Measurements from ENCODE around the gene PPIE. TPM values are rescaled to one million over a fixed set of nuclear protein-coding genes. Genes with fewer than 3 reads are reported as not detected.
A peak's percentile ranks its signal among the peaks of the same experiment; 100 is the strongest.

PPIE gene
- total and polyA plus RNA-seq, 8 donors: 34.2 to 74.9 (median 68.0) TPM

DNA sequence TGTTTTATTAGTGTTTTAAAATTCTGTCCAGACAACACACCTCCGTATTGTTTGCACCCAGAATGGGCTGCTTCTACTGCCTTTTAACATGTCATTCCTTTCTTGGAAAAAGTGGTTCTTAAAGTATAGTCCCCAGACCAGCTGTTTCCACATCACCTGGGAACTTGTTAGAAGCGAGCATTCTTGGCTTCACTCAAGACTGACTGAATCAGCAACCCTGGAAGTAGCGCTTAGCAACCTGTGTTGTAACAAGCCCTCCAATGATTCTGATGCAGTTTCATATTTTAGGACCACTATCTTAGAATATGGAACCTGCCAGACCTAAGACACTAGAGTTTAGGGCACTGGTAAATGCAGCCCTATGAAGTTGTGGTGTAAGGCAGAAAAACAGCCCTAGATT, 6.0 kb upstream of the PPIE start:
- no peaks in the 10 kb centered on the region for H3K4me1 ChIP-seq
- no peaks in the 10 kb centered on the region for H3K36me3 ChIP-seq
- intact Hi-C loops (cut with DNase I): no loop called here
- H3K27ac ChIP-seq: no peak overlapping the region
- H3K27me3 ChIP-seq: peaks cover 9 to 71% of the 10 kb centered on the region in 2 donors
- TF ChIP-seq, protein P1, sequence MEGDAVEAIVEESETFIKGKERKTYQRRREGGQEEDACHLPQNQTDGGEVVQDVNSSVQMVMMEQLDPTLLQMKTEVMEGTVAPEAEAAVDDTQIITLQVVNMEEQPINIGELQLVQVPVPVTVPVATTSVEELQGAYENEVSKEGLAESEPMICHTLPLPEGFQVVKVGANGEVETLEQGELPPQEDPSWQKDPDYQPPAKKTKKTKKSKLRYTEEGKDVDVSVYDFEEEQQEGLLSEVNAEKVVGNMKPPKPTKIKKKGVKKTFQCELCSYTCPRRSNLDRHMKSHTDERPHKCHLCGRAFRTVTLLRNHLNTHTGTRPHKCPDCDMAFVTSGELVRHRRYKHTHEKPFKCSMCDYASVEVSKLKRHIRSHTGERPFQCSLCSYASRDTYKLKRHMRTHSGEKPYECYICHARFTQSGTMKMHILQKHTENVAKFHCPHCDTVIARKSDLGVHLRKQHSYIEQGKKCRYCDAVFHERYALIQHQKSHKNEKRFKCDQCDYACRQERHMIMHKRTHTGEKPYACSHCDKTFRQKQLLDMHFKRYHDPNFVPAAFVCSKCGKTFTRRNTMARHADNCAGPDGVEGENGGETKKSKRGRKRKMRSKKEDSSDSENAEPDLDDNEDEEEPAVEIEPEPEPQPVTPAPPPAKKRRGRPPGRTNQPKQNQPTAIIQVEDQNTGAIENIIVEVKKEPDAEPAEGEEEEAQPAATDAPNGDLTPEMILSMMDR (IDR thresholded peaks at IDR 0.05): no peak
- ATAC-seq (peak; percentile 52), DNase-seq (peak in 1 of 4 donors; percentile 7)
- H3K4me3 ChIP-seq: no peak overlapping the region
- H3K9me3 ChIP-seq: no peaks in the 10 kb centered on the region

DNA sequence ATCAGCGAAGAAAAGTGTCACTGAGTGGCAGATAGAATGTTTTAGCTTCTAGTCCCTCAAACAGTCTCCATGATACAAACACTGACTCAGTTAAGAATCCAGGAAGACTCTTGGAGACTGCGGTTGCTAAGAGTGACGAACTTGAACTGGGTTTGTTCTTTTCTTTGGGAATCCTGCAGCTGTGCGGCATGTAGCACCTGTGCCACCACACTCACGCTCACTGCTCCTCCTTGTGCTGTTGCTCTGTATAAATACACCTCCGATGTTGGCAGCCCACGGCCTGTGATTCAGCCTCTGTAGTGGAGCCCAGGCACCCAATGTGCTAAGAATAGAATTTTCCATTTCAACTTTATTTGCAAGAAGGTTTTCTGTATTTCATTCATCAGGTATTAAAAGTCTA, 5.5 kb upstream of the PPIE start:
- H3K4me1 ChIP-seq: no peaks in the 10 kb centered on the region
- intact Hi-C loops (cut with DNase I): no loop called here
- ATAC-seq (peak; percentile 74), DNase-seq (no peak)
- H3K27me3 ChIP-seq: peaks cover 5 to 67% of the 10 kb centered on the region in 2 donors
- no peak overlapping the region for H3K27ac ChIP-seq
- H3K9me3 ChIP-seq: no peaks in the 10 kb centered on the region
- no peak overlapping the region for H3K4me3 ChIP-seq
- TF ChIP-seq, protein P1 (IDR thresholded peaks at IDR 0.05): no peak
- no peaks in the 10 kb centered on the region for H3K36me3 ChIP-seq

DNA sequence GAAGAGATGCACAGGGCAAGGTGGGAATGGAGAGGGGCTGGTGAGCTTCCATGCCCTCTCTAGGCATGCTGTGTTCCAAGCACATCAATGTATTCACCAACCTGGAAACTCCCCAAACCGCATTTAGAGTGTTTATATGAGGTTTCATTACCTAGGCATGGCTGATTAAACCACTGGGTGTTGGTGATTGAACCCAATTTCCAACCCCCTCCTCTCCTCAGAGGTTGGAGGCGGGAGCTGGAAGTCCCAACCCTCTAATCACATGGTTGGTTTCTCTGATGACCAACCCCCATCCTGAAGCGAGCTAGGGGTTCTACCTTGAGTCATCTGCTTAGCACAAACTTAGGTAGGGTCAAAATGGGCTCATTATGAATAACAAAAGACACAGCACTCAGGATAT, 3.0 kb upstream of the PPIE start:
- ATAC-seq: no peak
- Histone ChIP-seq H3K9me3 (no peaks in the 10 kb centered on the region), H3K36me3 (peaks cover 0 to 4% of the 10 kb centered on the region in 2 donors), H3K4me1 (peaks cover 10 to 16% of the 10 kb centered on the region in 2 donors), H3K4me3 (no peak overlapping the region), H3K27me3 (peaks cover 0 to 52% of the 10 kb centered on the region in 2 donors), H3K27ac (no peak overlapping the region)
- no peak for DNase-seq
- intact Hi-C loops (cut with DNase I): no loop called here
- TF ChIP-seq, protein P1 (IDR thresholded peaks at IDR 0.05): no peak

DNA sequence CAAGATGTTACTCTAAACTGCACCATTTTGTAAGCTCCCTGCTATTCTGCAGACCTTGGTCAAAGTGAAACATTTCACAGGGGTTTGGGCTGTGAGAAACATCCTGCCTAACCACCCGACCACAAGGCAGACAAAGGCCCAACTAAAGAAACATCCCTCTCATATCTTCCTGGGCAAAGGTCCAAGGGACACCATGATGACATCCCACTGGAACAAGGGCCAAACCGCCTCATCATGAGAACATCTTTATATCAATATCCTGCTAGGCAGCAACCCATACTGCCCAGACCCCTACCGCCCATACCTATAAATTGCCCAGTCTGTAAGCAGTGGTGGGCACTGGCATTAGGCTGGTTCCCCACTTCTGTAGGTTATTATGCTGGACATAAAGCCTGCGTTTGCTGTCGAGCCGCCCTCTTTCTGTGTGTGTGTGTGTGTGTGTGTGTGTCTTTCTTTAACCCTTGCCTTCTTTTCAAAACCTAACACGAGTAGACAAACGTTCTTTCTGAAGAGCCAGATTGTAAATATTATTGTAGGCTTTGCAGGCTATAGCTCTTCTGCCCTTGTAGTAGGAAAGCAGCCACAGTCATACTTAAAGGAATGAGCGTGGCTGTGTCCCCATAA, 1.0 kb upstream of the PPIE start:
- Histone ChIP-seq H3K36me3 (peaks cover 0 to 24% of the 10 kb centered on the region in 2 donors), H3K27me3 (peaks cover 0 to 42% of the 10 kb centered on the region in 2 donors), H3K27ac (no peak overlapping the region), H3K4me3 (no peak overlapping the region), H3K4me1 (peaks cover 10 to 21% of the 10 kb centered on the region in 2 donors), H3K9me3 (no peaks in the 10 kb centered on the region)
- no peak for ATAC-seq
- intact Hi-C loops (cut with DNase I): no loop called here
- TF ChIP-seq, protein P1 (IDR thresholded peaks at IDR 0.05): no peak
- peak in 1 of 4 donors; percentile 7 for DNase-seq

DNA sequence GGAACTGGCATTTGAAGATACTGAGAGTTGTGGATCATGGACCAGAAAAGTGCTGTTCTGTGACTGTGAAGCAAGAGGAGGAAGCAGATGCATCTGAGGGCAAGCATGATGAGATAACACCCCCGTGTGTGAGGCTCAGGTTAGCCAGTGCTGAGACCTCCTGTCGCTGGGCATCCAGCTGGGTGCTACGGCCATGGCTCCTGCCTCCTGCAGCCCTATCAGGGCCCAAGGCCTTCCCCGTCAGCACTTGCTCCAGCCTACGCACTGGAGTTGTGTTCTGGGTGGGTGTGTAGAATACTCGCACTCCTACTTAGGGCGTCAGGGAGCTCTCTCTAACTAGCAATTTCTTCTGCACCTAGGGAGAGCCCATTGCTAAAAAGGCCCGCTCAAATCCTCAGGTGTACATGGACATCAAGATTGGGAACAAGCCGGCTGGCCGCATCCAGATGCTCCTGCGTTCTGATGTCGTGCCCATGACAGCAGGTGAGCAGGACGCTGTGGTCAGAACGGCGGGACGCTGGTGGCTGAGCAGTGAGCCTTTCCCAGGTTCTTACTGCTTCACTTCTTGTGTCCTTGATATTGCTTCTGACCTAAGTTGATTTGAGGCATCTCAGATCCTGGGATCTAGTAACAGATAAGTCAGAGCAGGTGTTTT, 6.5 kb downstream of the PPIE start:
- intact Hi-C loops (cut with DNase I): no loop called here
- no peaks in the 10 kb centered on the region for H3K27me3 ChIP-seq
- H3K36me3 ChIP-seq: peaks cover 4 to 99% of the 10 kb centered on the region in 2 donors
- ATAC-seq: no peak
- TF ChIP-seq, protein P1 (IDR thresholded peaks at IDR 0.05): no peak
- H3K4me1 ChIP-seq: peaks cover 0 to 9% of the 10 kb centered on the region in 2 donors
- no peak overlapping the region for H3K4me3 ChIP-seq
- no peak for DNase-seq
- H3K27ac ChIP-seq: no peak overlapping the region
- H3K9me3 ChIP-seq: no peaks in the 10 kb centered on the region
